Dedifferentiated amniotic fluid mesenchymal stem cell (primary cell): ENCODE measurements around the gene BUB1.
"Not testable (repeated sequence)": the region's sequence is repeated elsewhere in the genome, so short reads cannot be mapped to it uniquely, and the experiment has no call there.

ENCODE experiments used
- DNase-seq: peaks from one replicate; pipeline ENCODE4 v3.0.0-alpha.2; 2016; ENCODE audit errors: extremely low spot score

The BUB1 gene

GRCh38 chr2:110591973-110592372 lies 85.9 kb downstream of the BUB1 start:
- DNase-seq: not testable (repeated sequence)

GRCh38 chr2:110589677-110590330 lies 88.1 kb downstream of the BUB1 start:
- not testable (repeated sequence) for DNase-seq

GRCh38 chr2:110588520-110588919 lies 89.3 kb downstream of the BUB1 start:
- DNase-seq: not testable (repeated sequence)
